ENCODE data around the gene GDNF. TPM values are rescaled to one million over a fixed set of nuclear protein-coding genes. Genes with fewer than 3 reads are reported as not detected.
"Not testable (repeated sequence)": the region's sequence is repeated elsewhere in the genome, so short reads cannot be mapped to it uniquely, and the experiment has no call there.

Gene GDNF
- total RNA-seq, 1 experiment from 2014 or later, result 1.7 TPM

DNA sequence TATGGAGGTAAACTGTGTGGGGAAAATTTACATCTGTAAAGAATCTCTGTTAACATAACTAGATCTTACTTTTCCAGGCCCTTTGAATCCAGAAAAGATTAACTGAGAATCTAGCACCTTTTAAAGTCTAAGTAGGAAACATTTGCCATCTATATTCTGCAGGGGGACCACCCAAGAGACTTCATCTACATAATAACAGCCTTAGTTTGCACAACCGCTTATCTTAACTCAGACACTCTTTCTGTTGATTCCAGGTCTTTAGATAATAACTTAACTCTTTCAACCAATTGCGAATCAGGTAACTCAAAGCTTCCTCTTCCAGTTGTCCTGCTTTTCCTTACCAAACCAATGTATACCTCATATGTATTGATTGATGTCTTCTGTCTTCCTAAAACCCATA lies 53.4 kb downstream of the GDNF start:
- DNase-seq (ENCODE audit: low read depth), result no peak

DNA sequence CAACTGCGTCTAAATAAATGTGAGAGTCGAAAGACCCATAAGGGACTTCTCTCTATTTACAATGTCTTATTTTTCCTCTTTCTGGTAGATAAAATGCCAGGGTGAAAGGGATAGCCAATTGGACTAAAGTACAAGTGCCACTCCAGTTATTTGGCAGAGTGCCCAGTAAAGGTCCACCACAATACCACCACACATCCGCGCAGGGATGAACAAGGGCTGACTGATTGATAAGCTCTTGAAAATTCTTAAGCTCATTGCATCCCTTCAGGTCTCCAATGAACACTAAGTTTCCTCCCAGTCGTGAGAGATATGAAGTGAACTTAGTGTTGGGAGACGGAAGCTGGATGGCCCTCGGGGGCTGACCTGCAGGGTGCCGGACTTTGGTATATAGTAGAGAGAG lies 58.4 kb downstream of the GDNF start:
- not testable (repeated sequence) for DNase-seq (ENCODE audit: low read depth)

DNA sequence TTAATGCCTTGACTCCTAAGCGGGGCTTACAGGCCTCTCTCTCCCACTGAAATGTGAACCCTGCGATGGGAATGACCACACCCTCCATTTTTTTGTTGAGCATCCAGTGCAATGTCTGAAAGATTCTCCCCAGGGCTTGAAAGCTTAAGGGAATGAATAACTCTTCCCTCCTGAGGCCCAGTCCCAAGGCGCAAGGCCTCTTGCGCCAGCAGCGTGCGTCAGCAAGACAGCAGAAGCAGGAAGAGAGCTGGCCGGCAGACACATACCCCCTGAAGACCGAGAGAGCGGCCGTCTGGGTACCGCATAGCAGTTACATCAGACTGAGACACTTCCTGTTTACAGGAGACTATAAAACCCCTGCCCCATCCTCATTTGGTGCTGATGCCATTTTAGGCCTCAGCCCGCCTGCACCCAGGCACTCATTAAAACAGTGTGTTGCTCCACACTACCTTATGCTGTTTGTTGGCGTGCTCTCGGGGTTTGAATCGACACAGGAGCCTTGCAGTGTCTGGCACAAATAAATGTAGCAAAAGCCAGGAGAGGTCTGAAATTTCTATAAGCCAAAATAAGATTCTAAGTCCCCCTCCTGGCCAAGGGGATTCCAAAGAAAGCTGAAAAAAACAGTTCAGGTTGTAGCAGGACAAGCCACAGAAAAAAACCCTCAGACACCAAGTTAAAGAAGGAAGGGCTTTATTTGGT lies 62.3 kb downstream of the GDNF start:
- DNase-seq (ENCODE audit: low read depth), result peak; percentile 56

- DNase-seq (ENCODE audit: low read depth), result peak; percentile 21
These were observed 63.0 kb downstream of the GDNF start for GRCh38 chr5:37776826-37777225.

DNA sequence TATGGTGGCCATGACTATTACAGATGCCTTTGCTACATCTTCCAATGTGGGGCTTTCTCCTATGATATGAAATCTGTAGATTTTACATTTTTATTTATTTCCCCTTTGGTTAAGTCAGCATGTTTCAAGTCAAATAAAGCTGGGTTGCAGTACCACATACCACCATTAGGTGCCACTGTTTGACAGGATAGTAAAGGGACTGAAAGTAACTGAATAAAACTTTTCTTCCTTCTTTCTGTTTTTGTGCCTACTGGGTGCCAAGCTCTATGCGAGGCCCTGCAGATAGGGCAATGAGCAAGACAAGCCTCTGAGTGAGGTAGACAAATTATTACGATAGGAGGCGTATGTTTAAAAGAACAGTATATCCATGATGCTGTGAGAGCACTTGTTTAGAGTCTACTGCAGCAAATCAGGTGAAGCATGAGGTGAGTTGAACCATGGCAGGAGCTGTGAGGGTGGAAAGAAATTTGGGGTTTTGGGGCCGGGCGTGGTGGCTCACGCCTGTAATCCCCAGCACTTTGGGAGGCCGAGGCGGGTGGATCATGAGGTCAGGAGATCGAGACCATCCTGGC lies 64.8 kb downstream of the GDNF start:
- DNase-seq (ENCODE audit: low read depth), result peak; percentile 15

GRCh38 chr5:37773809-37774208 lies 66.0 kb downstream of the GDNF start:
- no peak for DNase-seq (ENCODE audit: low read depth)

DNA sequence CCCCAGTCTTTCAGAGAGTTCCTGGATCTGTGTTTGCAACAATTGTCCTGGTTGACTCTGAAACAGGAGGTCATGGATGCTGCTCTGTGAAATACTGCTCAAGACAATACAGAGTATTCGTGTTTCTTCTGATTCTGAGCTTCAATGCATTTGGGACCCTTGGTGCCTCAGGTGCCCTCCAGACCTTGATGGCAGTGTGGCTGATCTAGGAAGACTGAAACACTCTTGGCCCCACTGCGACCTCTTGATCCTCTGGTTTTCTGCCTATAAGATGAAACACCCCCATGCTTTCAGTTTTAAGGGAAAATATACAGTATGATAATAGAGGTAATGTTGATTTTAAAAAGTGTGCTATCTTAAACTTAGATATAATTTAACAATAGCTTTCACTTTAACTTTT lies 67.6 kb downstream of the GDNF start:
- no peak for DNase-seq (ENCODE audit: low read depth)

GRCh38 chr5:37771731-37772130 lies 68.1 kb downstream of the GDNF start:
- peak; percentile 94 for DNase-seq (ENCODE audit: low read depth)

GRCh38 chr5:37771203-37771611 lies 68.6 kb downstream of the GDNF start:
- DNase-seq (ENCODE audit: low read depth), result peak; percentile 39

DNA sequence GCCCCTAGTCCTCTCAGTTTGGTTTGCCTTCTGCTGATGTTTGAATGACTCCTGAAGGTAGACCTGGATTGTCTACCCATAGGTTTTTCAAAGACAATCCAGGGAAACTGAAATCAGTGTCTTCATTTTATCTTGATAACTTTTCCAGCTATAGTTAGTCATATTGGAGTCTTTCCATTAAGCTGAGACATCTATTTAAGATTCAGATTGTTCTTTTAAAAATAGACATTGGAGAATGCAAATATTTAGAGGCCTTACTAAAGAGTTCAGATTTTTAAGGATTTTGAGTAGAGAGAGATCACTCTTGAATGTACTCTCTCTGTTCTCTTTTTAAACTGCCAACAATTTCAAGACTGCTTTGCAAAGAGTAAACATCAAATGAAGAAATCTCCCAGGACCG lies 69.1 kb downstream of the GDNF start:
- no peak for DNase-seq (ENCODE audit: low read depth)

DNA sequence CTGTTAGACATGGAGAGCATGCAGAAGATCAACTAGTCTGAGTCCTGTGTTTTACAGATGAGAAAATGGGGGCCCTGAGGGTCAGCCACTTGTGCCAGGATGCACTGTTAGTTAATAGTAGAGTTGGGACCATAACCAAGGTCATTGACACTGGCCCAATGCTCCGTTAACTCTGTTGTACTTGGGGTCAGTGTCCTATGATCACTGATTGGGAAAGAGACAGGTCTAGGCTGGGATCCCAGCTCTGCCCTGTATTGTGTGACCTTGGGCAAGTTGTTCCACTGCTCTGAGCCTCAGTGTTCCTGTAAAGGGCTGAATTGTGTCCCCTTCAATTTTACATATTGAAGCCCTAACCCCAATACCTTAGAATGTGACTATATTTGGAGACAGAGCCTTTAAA lies 70.0 kb downstream of the GDNF start:
- no peak for DNase-seq (ENCODE audit: low read depth)

DNA sequence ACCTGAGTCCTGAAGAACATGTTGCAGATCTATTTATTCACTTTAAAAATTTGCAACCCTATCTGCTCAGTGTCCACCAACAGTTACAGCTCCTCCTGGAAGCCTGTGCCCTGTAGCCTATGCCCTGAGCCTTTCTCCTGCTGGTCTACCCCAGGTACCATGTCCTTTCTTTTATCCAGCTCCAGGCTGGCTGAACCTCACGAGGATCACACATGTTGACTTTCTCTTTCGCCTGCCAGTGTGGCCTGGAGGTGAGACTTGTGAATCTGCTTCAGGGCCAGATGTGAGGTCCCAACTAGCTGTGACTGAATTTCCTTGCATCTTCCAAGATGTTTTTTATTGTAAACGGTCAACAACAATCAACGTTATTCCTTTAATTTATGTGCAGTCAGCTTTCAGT lies 70.7 kb downstream of the GDNF start:
- no peak for DNase-seq (ENCODE audit: low read depth)

- DNase-seq (ENCODE audit: low read depth), result no peak
These were observed 71.5 kb downstream of the GDNF start for GRCh38 chr5:37768371-37768770.

GRCh38 chr5:37767961-37768360 lies 71.9 kb downstream of the GDNF start:
- DNase-seq (ENCODE audit: low read depth), result no peak

- no peak for DNase-seq (ENCODE audit: low read depth)
These were observed 72.6 kb downstream of the GDNF start for GRCh38 chr5:37767251-37767650.

Data from Daoy (cell line).